ENCODE results near the gene DDX20.

Gene DDX20

GRCh38 chr1:111755331-111756123, at the start of gene DDX20:
Gene DDX20 (plus strand): TSS chr1:111755901. CDS start chr1:111755925, 24 bp downstream.
- peak; percentile 86 for DNase-seq (ENCODE audit: low read depth, low spot score)

GRCh38 chr1:111706921-111707320, 48.8 kb upstream of the DDX20 start:
- no peak for DNase-seq (ENCODE audit: low read depth, low spot score)

GRCh38 chr1:111707906-111708305, 47.8 kb upstream of the DDX20 start:
- DNase-seq (ENCODE audit: low read depth, low spot score): no peak

GRCh38 chr1:111709986-111710385, 45.7 kb upstream of the DDX20 start:
- DNase-seq (ENCODE audit: low read depth, low spot score): no peak

GRCh38 chr1:111716333-111716732, 39.4 kb upstream of the DDX20 start:
- no peak for DNase-seq (ENCODE audit: low read depth, low spot score)

- DNase-seq (ENCODE audit: low read depth, low spot score): no peak
Observed at GRCh38 chr1:111717450-111717849, 38.3 kb upstream of the DDX20 start.

- no peak for DNase-seq (ENCODE audit: low read depth, low spot score)
Observed at GRCh38 chr1:111719135-111719534, 36.6 kb upstream of the DDX20 start.

GRCh38 chr1:111719674-111720132, 36.0 kb upstream of the DDX20 start:
- no peak for DNase-seq (ENCODE audit: low read depth, low spot score)

- no peak for DNase-seq (ENCODE audit: low read depth, low spot score)
Observed at GRCh38 chr1:111720274-111720976, 35.3 kb upstream of the DDX20 start.

- DNase-seq (ENCODE audit: low read depth, low spot score): no peak
Observed at GRCh38 chr1:111720977-111721786, 34.5 kb upstream of the DDX20 start.

- no peak for DNase-seq (ENCODE audit: low read depth, low spot score)
Observed at GRCh38 chr1:111723091-111723806, 32.5 kb upstream of the DDX20 start.

- DNase-seq (ENCODE audit: low read depth, low spot score): no peak
Observed at GRCh38 chr1:111723871-111724270, 31.8 kb upstream of the DDX20 start.

GRCh38 chr1:111725192-111725591, 30.5 kb upstream of the DDX20 start:
- no peak for DNase-seq (ENCODE audit: low read depth, low spot score)

GRCh38 chr1:111727056-111727455, 28.6 kb upstream of the DDX20 start:
- no peak for DNase-seq (ENCODE audit: low read depth, low spot score)

- no peak for DNase-seq (ENCODE audit: low read depth, low spot score)
Observed at GRCh38 chr1:111729271-111729921, 26.3 kb upstream of the DDX20 start.

- DNase-seq (ENCODE audit: low read depth, low spot score): no peak
Observed at GRCh38 chr1:111729946-111730681, 25.6 kb upstream of the DDX20 start.

GRCh38 chr1:111730706-111731105, 25.0 kb upstream of the DDX20 start:
- DNase-seq (ENCODE audit: low read depth, low spot score): no peak

- no peak for DNase-seq (ENCODE audit: low read depth, low spot score)
Observed at GRCh38 chr1:111731956-111732355, 23.7 kb upstream of the DDX20 start.

- no peak for DNase-seq (ENCODE audit: low read depth, low spot score)
Observed at GRCh38 chr1:111732718-111733117, 23.0 kb upstream of the DDX20 start.

Data from activated naive CD8-positive, alpha-beta T cell treated with anti-CD3 and anti-CD28 coated beads, Interleukin-2, amount 50 U/mL, for 16 hours (primary cell).